IMR-90 (cell line): ENCODE results near the gene COL4A1. TPM values are rescaled to one million over a fixed set of nuclear protein-coding genes. Genes with fewer than 3 reads are reported as not detected.

Experiments used
- ATAC-seq: fragments of 200-7000 bp; cut with Tn5 transposase; 2 replicates; pipeline ENCODE4 v1.9.1; 2020; ENCODE audit warnings: low read depth, mild to moderate bottlenecking, moderate library complexity
- BruUV-seq: library from RNA; stranded (reverse); fragments of 400-500 nt; replicated peaks from 2 replicates; lab custom pipeline; 2021; lab: Mats Ljungman, UMichigan
- CTCF ChIA-PET: fragments of 300-600 bp; formaldehyde crosslinking; extraction: SDS; loops from one replicate; lab custom pipeline; 2021; ENCODE audit warnings: antibody characterized with exemption; lab: Yijun Ruan, JAX
- POLR2A ChIA-PET: fragments of 300-600 bp; sonication (Branson Sonifier 250); formaldehyde crosslinking; loops from one replicate; lab custom pipeline; 2022; ENCODE audit warnings: antibody characterized with exemption; ENCODE audit not compliant: unreplicated experiment; lab: Charles Lee
- DNase-seq: peaks from one replicate; pipeline ENCODE4 v3.0.0; 2013
- H2AFZ ChIP-seq: replicated peaks from 2 replicates; pipeline ENCODE3; 2013; ENCODE audit warnings: low read length, mild to moderate bottlenecking; ENCODE audit not compliant: poor library complexity
- H2AK5ac ChIP-seq: 2 replicates; pipeline ENCODE4 v1.6.1; 2013; ENCODE audit warnings: low read depth, low read length, inconsistent platforms
- H2AK9ac ChIP-seq: replicated peaks from 2 replicates; pipeline ENCODE3; 2013; ENCODE audit warnings: mild to moderate bottlenecking, low read depth, low read length, moderate library complexity; ENCODE audit not compliant: poor library complexity
- H2BK120ac ChIP-seq: 2 replicates; pipeline ENCODE4 v1.6.1; 2013; ENCODE audit warnings: low read depth, low read length, inconsistent platforms
- H2BK15ac ChIP-seq: 3 replicates; pipeline ENCODE4 v1.6.1; 2013; ENCODE audit warnings: low read depth, low read length, inconsistent platforms
- H2BK20ac ChIP-seq: 2 replicates; pipeline ENCODE4 v1.6.1; 2013; ENCODE audit warnings: low read depth, mild to moderate bottlenecking, inconsistent platforms, low read length, moderate library complexity
- H2BK5ac ChIP-seq: 2 replicates; pipeline ENCODE4 v1.6.1; 2013; ENCODE audit warnings: mild to moderate bottlenecking, low read depth, low read length, inconsistent platforms; ENCODE audit not compliant: poor library complexity, severe bottlenecking
- H3K14ac ChIP-seq: replicated peaks from 2 replicates; pipeline ENCODE4 v1.6.1; 2013; ENCODE audit warnings: low read depth, low read length, inconsistent platforms
- H3K18ac ChIP-seq: 2 replicates; pipeline ENCODE4 v1.6.1; 2013; ENCODE audit warnings: low read depth, low read length, control low read depth
- H3K23ac ChIP-seq: 2 replicates; pipeline ENCODE4 v1.6.1; 2013; ENCODE audit warnings: low read depth, low read length, inconsistent platforms
- H3K27ac ChIP-seq: 2 replicates; pipeline ENCODE4 v1.5.1; 2013; ENCODE audit warnings: mild to moderate bottlenecking, control low read depth, low read length; ENCODE audit not compliant: insufficient read depth
- H3K27me3 ChIP-seq: 2 replicates; pipeline ENCODE4 v1.6.1; 2013; ENCODE audit warnings: low read length; ENCODE audit not compliant: control insufficient read depth, insufficient read depth
- H3K36me3 ChIP-seq: 2 replicates; pipeline ENCODE4 v1.6.1; 2013; ENCODE audit warnings: low read length, mixed read lengths; ENCODE audit not compliant: control insufficient read depth, insufficient read depth
- H3K4ac ChIP-seq: 2 replicates; pipeline ENCODE4 v1.6.1; 2013; ENCODE audit warnings: low read depth, low read length, inconsistent platforms
- H3K4me1 ChIP-seq: 2 replicates; pipeline ENCODE4 v1.6.1; 2013; ENCODE audit warnings: low read length, mixed read lengths; ENCODE audit not compliant: control insufficient read depth, insufficient read depth
- H3K4me2 ChIP-seq: 2 replicates; pipeline ENCODE4 v1.6.1; 2013; ENCODE audit warnings: low read depth, mild to moderate bottlenecking, control low read depth, low read length, moderate library complexity
- H3K4me3 ChIP-seq: 2 replicates; pipeline ENCODE4 v1.5.1; 2013; ENCODE audit warnings: low read depth, mild to moderate bottlenecking, control low read depth, low read length, moderate library complexity; ENCODE audit not compliant: insufficient read depth
- H3K56ac ChIP-seq: 2 replicates; pipeline ENCODE4 v1.6.1; 2013; ENCODE audit warnings: low read length, inconsistent platforms; ENCODE audit not compliant: insufficient read depth; ENCODE audit errors: extremely low read depth
- H3K79me1 ChIP-seq, 2 experiments: 2 replicates each; pipeline ENCODE4 v1.6.1; 2013; ENCODE audit warnings: low read length in 2 of 2, inconsistent platforms in 1 of 2, low read depth in 1 of 2
- H3K9ac ChIP-seq: 2 replicates; pipeline ENCODE4 v1.6.1; 2013; ENCODE audit warnings: low read depth, low read length, control low read depth
- H3K9me1 ChIP-seq: 2 replicates; pipeline ENCODE4 v1.6.1; 2013; ENCODE audit warnings: low read length, inconsistent platforms; ENCODE audit not compliant: insufficient read depth
- H3K9me3 ChIP-seq: 2 replicates; pipeline ENCODE4 v1.6.1; 2013; ENCODE audit warnings: low read length; ENCODE audit not compliant: control insufficient read depth, insufficient read depth
- H4K20me1 ChIP-seq: 2 replicates; pipeline ENCODE4 v1.6.1; 2013; ENCODE audit warnings: low read length, inconsistent platforms; ENCODE audit not compliant: insufficient read depth
- H4K5ac ChIP-seq: 2 replicates; pipeline ENCODE4 v1.6.1; 2013; ENCODE audit warnings: mild to moderate bottlenecking, low read depth, low read length, control low read depth
- H4K8ac ChIP-seq, 2 experiments: 2 replicates each; pipeline ENCODE4 v1.6.1; 2013; ENCODE audit warnings: low read depth in 2 of 2, low read length in 2 of 2, control low read depth in 1 of 2, inconsistent platforms in 1 of 2
- H4K91ac ChIP-seq: 2 replicates; pipeline ENCODE4 v1.6.1; 2013; ENCODE audit warnings: low read depth, low read length, inconsistent platforms; ENCODE audit not compliant: insufficient read depth
- CEBPB ChIP-seq: IDR thresholded peaks from 2 replicates; pipeline ENCODE4 v1.6.1; 2012; ENCODE audit warnings: low read depth, low read length, improper control_type of control experiment
- FOS ChIP-seq: fragments of 150-350 bp; IDR thresholded peaks from 2 replicates; pipeline ENCODE4 v1.6.1; 2016; ENCODE audit warnings: low read depth, low read length
- WGBS, 2 experiments: methylation state at CpG; one replicate each; pipeline versions ENCODE4 v1.1.5 to v1.1.7; 2013; ENCODE audit warnings: missing lambda C conversion rate in 2 of 2; ENCODE audit not compliant: insufficient read length in 1 of 2; ENCODE audit errors: extremely low coverage in 2 of 2; 5-methylcytosine and 5-hydroxymethylcytosine counted together
- dilution Hi-C: fragments of 300-500 bp; cut with HindIII; formaldehyde crosslinking; loops from one replicate; pipeline ENCODE4 v1.14.3; 2018; ENCODE audit warnings: low sequenced_read_pairs; ENCODE audit not compliant: unreplicated experiment
- in situ Hi-C: fragments of 300-500 bp; cut with MboI; formaldehyde crosslinking; loops from 3 replicates; pipeline ENCODE4 v1.14.3; 2019; ENCODE audit warnings: low sequenced_read_pairs, inconsistent platforms, mixed read lengths
- intact Hi-C: fragments of 100-400 bp; cut with micrococcal nuclease; formaldehyde crosslinking; loops from 2 replicates; pipeline ENCODE4 v1.10.0; 2022
- polyA plus RNA-seq, 3 experiments: library from polyadenylated mRNA; depleted of rRNA; stranded (reverse); fragments of >200 nt; gene quantifications; 2 replicates each; pipeline ENCODE4 v1.2.3, GENCODE V29; 2012; ENCODE audit warnings: low replicate concordance in 1 of 3
- total RNA-seq: library from RNA; depleted of rRNA; stranded (reverse); fragments of >200 nt; gene quantifications from 2 replicates; pipeline ENCODE4 v1.2.3, GENCODE V29; 2012

The COL4A1 gene
- total and polyA plus RNA-seq, 2 of the 4 experiments (the other 2 are of a cell fraction) = 230 to 337 TPM

DNA sequence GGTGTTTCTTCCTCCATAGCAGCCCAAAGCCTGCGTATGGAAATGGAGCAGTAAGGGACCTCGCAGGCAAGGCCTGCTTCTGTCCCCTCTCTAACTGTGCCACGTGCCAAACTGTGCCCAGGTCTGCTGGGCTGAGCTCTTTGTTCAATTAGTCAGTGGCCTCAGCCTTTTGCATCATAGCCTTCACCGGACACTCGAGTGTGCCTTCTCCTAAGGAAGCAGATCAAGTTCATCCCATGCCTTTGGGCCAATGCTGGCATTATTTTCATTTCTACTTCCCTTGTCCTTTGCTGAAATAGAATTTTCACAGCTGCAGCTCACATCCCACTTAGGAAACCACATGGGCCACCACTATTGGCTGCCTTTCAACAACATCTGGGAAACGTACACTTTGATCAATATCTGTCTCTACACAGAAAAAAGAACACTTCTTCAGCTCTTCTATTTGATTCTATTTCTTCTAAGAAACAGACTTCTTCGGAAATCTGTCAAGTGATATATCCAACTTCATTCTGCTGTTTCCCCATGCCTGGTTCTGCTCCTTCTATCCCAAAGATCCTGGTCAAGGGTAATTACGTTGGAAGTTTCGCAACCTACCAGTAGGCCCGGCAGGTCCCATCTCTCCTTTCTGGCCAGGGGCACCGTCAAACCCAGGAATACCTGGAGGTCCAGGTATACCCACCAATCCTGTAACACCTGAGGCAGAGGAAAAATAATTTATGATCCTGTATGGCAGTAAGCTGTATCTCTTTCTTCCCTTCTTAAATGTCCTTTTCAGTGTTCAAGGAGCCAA lies 143.9 kb downstream of the COL4A1 start:
- Histone ChIP-seq H2BK120ac (no peak overlapping the region), H3K79me1 (peaks cover 4 to 15% of the 10 kb centered on the region in 2 experiments; a peak in 3 of 4 replicates), H3K27ac (no peak overlapping the region), H3K4me1 (peaks cover 3% of the 10 kb centered on the region), H3K23ac (no peak overlapping the region), H4K5ac (no peak overlapping the region), H4K91ac (no peak overlapping the region), H3K18ac (no peak overlapping the region), H2BK15ac (no peak overlapping the region), H3K4ac (no peak overlapping the region), H3K9me3 (no peaks in the 10 kb centered on the region), H2AK5ac (no peak overlapping the region), H3K27me3 (no peaks in the 10 kb centered on the region), H3K9ac (no peak overlapping the region), H4K20me1 (peaks cover 7% of the 10 kb centered on the region; the same call in 1 of the 2 replicates), H2AFZ (no peak overlapping the region), H3K36me3 (peaks cover 75% of the 10 kb centered on the region), H2BK5ac (no peak overlapping the region), H4K8ac (no peak overlapping the region), H3K9me1 (peaks cover 11% of the 10 kb centered on the region; the same call in 1 of the 2 replicates), H2AK9ac (no peak overlapping the region), H3K4me2 (no peak overlapping the region), H3K56ac (no peak overlapping the region), H3K4me3 (no peak overlapping the region), H3K14ac (no peak overlapping the region), H2BK20ac (no peak overlapping the region)
- no TSS peak for BruUV-seq
- POLR2A ChIA-PET = no interaction called here
- no peak for ATAC-seq
- 82% methylated on average over 5 of the region's 11 CpGs; no CpG with 5 or more reads in 1 of the 2 experiments for WGBS, 2 experiments
- CTCF ChIA-PET = no interaction called here
- dilution Hi-C loops (no loop called here), in situ Hi-C loops (no loop called here), intact Hi-C loops (no loop called here)
- TF ChIP-seq CEBPB = peak; percentile 66
- no peak for TF ChIP-seq FOS
- no peak for DNase-seq
